Hematopoietic multipotent progenitor cell (in vitro differentiated cells): ENCODE measurements around the gene TUBA3E. TPM values are rescaled to one million over a fixed set of nuclear protein-coding genes. Genes with fewer than 3 reads are reported as not detected.
"Not testable (repeated sequence)": the region's sequence is repeated elsewhere in the genome, so short reads cannot be mapped to it uniquely, and the experiment has no call there.

Experiments used
- DNase-seq, 3 donors: peaks; one replicate each; pipeline ENCODE4 v3.0.0-alpha.2; 2011 to 2015; ENCODE audit warnings: low read depth in 2 of 3, low spot score in 2 of 3
- total RNA-seq: library from RNA; depleted of rRNA; stranded (reverse); fragments of >200 nt; gene quantifications from one replicate; pipeline ENCODE4 v1.2.3, GENCODE V29; 2012

The TUBA3E gene
- total RNA-seq, 1 donor: not detected

GRCh38 chr2:130165293-130166016 lies 32.8 kb downstream of the TUBA3E start:
- DNase-seq: no peak

GRCh38 chr2:130162968-130163367 lies 35.3 kb downstream of the TUBA3E start:
- no peak for DNase-seq

GRCh38 chr2:130162486-130162885 lies 35.8 kb downstream of the TUBA3E start:
- DNase-seq: not testable (repeated sequence)

DNA sequence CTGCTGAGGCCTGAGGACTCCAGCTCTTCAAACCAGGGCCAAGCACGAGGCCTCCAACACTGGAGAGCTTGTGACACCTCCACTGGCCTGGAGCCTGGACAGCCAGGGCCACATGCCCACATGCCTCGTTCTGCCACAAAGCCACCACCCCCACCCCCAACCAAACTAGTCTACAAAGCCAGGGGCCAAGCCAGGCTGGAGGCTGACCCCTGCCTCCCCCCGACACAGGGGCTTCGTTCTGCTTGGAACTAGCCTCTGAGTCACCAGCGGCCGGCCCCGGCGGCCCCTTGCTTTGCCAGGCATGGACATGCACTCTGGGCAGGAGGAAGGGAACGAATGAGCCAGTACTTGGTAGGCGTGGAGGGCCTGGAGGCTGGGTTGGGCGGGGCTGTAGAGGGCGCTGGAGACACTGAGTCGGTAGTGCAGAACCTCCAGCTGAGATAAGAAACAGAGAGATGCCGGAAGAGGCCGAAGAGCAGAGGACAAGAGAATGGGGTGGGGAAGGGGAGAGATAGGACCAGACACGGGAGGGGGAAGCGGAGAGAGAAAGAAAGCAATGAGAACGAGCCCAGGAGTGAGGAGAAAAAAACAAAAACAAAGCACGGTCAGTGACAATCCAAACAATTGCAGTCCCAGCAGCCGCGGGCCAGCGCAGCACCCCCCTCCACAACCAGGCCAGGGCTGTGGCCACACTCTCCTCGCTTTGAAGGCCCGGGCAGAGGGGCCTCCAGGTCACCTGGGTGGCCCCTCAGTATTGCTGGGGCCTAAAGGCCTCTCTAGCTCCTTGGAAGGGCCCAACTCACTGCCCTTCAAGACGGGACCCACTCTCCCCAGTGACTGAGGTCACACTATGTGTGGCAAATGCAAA lies 37.2 kb downstream of the TUBA3E start:
- DNase-seq: not testable (repeated sequence)

DNA sequence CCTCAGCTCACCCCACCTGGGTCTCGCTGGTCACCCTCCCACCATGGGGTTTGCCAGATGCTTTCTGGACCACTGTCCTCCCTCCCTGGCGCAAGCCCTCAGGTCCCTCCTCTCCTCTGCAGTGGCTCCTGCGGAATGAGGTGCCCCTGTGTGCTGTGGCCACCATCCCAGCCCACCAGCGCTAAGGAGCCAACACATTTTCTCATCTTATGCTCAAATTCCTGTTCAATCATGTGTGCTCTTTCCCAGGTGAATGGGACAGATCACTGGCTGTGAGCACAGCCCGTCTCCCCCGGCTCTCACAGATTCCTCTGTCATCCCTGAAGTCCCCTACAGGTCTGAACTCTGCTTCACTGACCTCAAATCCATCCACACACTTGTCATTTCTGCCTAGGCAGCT lies 38.1 kb downstream of the TUBA3E start:
- DNase-seq: no peak

DNA sequence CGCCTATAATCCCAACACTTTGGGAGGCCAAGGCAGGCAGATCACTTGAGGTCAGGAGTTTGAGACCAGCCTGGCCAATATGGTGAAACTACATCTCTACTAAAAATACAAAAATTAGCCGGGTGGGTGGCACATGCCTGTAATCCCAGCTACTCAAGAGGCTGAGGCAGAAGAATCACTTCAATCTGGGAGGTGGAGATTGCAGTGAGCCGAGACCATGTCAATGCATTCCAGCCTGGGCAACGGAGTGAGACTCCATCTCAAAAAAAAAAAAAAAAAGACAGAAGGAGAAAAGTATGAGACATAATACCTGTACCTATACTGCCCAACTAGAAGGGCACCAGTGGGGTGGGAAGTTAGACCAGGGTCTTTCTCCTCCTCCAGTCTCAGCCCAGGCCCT lies 38.9 kb downstream of the TUBA3E start:
- not testable (repeated sequence) for DNase-seq

- DNase-seq: no peak
Measured at GRCh38 chr2:130158631-130159030, 39.6 kb downstream of the TUBA3E start.

DNA sequence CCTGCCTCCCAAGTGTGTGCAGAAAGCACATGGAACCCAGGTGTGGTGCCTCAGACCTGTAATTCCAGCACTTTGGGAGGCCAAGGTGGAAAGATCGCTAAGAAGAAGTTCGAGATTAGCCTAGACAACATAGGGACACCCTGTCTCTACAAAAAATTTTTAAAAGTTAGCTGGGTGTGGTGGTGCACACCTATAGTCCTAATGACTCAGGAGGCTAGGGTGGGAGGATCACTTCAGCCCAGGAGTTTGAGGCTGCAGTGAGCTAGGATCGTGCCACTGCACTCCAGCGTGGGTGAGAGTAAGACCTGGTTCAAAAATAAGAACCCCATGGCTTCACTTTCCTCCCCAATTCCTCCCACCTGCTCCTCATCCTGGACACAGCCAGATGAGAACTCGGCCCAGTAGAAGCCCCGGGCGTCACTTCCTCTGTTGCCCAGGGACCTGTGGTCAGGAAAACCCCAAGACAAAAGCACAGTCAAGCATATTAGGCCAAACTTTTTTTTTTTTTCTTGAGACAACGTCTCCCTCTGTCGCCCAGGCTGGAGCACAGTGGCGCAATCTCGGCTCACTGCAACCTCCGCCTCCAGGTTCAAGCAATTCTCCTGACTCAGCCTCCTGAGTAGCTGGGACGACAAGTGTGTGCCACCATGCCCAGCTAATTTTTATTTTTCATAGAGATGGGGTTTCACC lies 40.3 kb downstream of the TUBA3E start:
- DNase-seq: peak in 2 of 3 donors; percentile 19 to 35

DNA sequence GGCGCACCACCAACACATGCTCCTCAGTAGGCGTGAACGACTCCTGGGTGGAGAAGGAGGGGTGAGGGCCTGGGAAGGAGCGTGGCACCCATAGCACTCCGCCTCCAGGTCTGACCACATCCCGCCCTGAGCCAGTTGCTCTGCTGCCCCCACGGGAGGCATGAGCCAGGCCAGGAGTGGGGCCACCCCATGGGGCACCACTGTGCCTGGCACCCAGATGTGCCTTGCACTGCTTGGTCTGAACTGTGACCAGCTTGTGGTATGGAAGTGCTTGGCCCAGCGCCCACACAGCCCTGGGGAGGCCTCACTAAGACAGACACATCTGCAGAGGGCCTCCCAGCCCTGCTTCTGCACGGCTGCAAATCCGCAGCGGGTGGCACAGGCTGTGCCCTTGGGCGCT lies 40.9 kb downstream of the TUBA3E start:
- DNase-seq: not testable (repeated sequence)

GRCh38 chr2:130156624-130157004 lies 41.6 kb downstream of the TUBA3E start:
- DNase-seq: no peak

DNA sequence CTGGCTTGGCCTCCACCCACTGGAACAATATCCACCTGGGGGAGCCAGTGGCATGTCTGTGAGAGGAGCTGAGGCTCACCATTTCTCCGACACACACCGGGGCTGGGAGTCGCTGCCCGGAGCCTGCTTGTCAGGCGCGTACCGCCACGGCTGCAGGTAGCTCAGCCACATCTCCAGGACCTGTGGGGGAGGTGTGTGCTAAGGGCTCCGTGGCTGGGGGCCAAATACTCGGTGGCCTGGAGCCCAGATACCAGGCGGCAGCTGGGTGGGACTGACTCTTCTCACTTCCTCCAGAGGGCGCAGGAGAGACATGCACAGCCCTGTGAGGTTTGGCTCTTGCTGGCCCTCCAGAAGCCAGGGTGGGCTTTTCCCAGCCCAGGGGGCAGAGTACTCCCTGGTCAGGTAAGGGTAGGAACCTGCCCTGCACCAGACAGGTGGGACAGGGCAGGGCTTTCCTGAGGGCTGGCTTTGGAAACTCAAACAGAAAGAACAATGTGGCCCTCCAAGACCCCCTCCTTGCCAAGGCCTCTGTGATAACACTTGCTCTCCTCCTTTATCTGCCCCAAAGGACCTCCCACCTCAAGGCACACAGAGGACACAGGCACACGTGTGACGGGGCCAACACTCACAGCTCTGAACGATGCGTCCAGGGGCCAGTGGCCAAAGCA lies 42.1 kb downstream of the TUBA3E start:
- peak in 2 of 3 donors; percentile 34 to 57 for DNase-seq

- DNase-seq: no peak
Measured at GRCh38 chr2:130154773-130155765, 43.2 kb downstream of the TUBA3E start.

GRCh38 chr2:130154423-130154770 lies 43.8 kb downstream of the TUBA3E start:
- not testable (repeated sequence) for DNase-seq

DNA sequence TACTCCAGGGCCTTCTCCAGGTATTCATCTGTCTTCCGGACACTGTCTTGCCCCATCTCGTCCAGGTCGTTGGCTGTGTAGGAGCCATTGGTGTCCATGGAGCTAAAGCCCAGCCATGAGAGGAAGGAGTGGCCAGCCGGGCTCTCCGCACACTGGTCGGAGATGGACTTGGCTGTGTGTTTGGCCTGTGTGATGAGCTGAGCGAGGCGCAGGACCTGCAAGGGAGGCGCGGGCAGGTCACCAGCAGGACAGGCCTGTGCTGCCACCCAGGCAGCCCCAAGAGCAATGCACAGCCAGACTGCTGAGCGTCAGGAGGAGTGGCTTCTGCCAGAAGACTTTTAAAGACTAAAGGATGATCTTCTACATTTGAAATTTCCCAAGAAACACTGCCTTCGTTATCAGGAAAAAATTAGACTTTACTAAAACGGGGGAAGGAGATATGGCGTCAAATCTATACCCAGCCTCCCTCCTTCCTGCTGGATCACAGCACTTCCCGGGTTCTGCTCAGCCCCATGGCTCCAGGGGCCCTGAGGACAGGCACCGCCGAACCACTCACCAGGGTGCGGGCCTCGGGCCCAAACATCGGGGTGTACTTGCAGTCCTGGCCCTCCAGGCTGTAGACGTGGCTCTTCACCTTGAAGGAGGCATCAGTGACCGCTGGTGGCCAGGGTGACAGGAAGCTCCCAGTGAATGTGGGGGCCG lies 44.4 kb downstream of the TUBA3E start:
- DNase-seq: not testable (repeated sequence)

- DNase-seq: no peak
Measured at GRCh38 chr2:130152816-130153595, 45.2 kb downstream of the TUBA3E start.

DNA sequence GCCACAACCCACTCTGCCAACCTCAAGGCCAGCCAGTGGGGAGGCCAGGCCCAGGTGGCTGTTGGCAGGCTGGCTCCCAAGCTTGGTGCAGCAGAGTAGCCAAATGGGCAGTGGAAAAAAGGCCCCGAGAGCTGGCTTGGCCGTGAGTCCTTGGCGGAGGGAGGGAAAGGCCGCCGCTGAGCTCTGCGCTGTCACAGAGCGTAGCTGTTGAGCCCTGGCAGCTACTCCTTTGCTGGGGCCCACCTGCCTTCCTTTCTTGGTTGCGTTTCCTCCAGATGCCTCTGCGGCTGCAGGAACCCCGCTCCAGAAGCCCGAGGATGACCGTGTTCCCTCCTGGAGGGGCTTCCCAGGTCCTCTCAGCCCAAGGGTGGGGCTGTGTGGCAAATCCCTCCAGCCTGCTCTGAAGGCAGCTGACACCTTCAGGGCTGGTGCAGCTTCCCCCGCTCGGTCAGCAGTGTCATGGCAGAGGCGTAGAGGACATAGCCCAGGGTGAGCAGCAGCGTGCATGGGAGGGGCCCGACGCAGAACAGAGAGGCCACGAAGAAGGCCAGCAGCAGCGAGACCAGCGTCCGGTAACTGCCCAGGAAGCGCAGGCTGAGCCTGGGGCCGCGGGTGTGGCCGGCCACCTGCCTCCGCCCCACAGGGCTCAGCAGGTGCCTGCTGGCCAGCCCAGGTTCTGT lies 46.0 kb downstream of the TUBA3E start:
- DNase-seq: not testable (repeated sequence)

- DNase-seq: not testable (repeated sequence)
Measured at GRCh38 chr2:130151145-130151512, 47.1 kb downstream of the TUBA3E start.
